Progenitor cell of endocrine pancreas (in vitro differentiated cells): ENCODE results near the gene UBE3D. TPM values are rescaled to one million over a fixed set of nuclear protein-coding genes. Genes with fewer than 3 reads are reported as not detected.
"Not testable (repeated sequence)": the region's sequence is repeated elsewhere in the genome, so short reads cannot be mapped to it uniquely, and the experiment has no call there.

Source experiments
- DNase-seq: peaks from one replicate; pipeline ENCODE4 v3.0.0; 2021; ENCODE audit warnings: low spot score; ENCODE audit not compliant: unreplicated experiment
- H3K27ac Mint-ChIP-seq: 2 replicates; pipeline ENCODE4 v1.8.0; 2021; ENCODE audit warnings: mild to moderate bottlenecking, moderate library complexity, mixed read lengths
- H3K27me3 Mint-ChIP-seq: 2 replicates; pipeline ENCODE4 v1.8.0; 2021; ENCODE audit warnings: mixed read lengths
- H3K36me3 Mint-ChIP-seq: 2 replicates; pipeline ENCODE4 v1.8.0; 2022; ENCODE audit warnings: mixed read lengths; ENCODE audit not compliant: insufficient read depth
- H3K4me1 Mint-ChIP-seq: 2 replicates; pipeline ENCODE4 v1.8.0; 2021; ENCODE audit warnings: low read depth, mixed read lengths
- H3K4me3 Mint-ChIP-seq: 2 replicates; pipeline ENCODE4 v1.8.0; 2021; ENCODE audit warnings: low read depth, mild to moderate bottlenecking, moderate library complexity, mixed read lengths
- H3K9me3 Mint-ChIP-seq: 2 replicates; pipeline ENCODE4 v1.8.0; 2021; ENCODE audit warnings: low read depth, mixed read lengths
- CTCF ChIP-seq: fragments of 200-600 bp; sonication (generic); IDR thresholded peaks from one replicate; pipeline ENCODE4 v1.5.0; 2021; ENCODE audit warnings: antibody characterized with exemption, mild to moderate bottlenecking; ENCODE audit not compliant: unreplicated experiment
- total RNA-seq: library from RNA; stranded (reverse); gene quantifications from 2 replicates; pipeline ENCODE4 v1.2.1, GENCODE V29; 2021

The UBE3D gene
- total RNA-seq, 1 donor from 2014 or later: 15.5 TPM

- peaks cover 23% of the 10 kb centered on the region for H3K9me3 Mint-ChIP-seq
- no peaks in the 10 kb centered on the region for H3K27me3 Mint-ChIP-seq
- peaks cover 30% of the 10 kb centered on the region for H3K36me3 Mint-ChIP-seq
- no peaks in the 10 kb centered on the region for H3K4me1 Mint-ChIP-seq
- no peak for TF ChIP-seq CTCF
- H3K27ac Mint-ChIP-seq: no peak overlapping the region
- DNase-seq: no peak
- no peak overlapping the region for H3K4me3 Mint-ChIP-seq
Measured at GRCh38 chr6:82951389-82951788, 114.3 kb downstream of the UBE3D start.

- H3K4me3 Mint-ChIP-seq, H3K4me1 Mint-ChIP-seq, DNase-seq, H3K27ac Mint-ChIP-seq, H3K27me3 Mint-ChIP-seq: not testable (repeated sequence)
- H3K36me3 Mint-ChIP-seq: peaks cover 60% of the 10 kb centered on the region
- peaks cover 44% of the 10 kb centered on the region for H3K9me3 Mint-ChIP-seq
Measured at GRCh38 chr6:82930915-82931314, 134.7 kb downstream of the UBE3D start.

- TF ChIP-seq CTCF: no peak
- no peak for DNase-seq
- Mint-ChIP-seq H3K27ac (peak overlapping the region; percentile 33), H3K27me3 (no peaks in the 10 kb centered on the region), H3K9me3 (peaks cover 9% of the 10 kb centered on the region), H3K36me3 (peaks cover 20% of the 10 kb centered on the region), H3K4me3 (no peak overlapping the region), H3K4me1 (no peaks in the 10 kb centered on the region)
Measured at GRCh38 chr6:82924799-82925535, 140.7 kb downstream of the UBE3D start.

- H3K36me3 Mint-ChIP-seq: peaks cover 23% of the 10 kb centered on the region
- no peak overlapping the region for H3K4me3 Mint-ChIP-seq
- H3K4me1 Mint-ChIP-seq: peaks cover 11% of the 10 kb centered on the region
- H3K9me3 Mint-ChIP-seq: peaks cover 8% of the 10 kb centered on the region
- no peaks in the 10 kb centered on the region for H3K27me3 Mint-ChIP-seq
- H3K27ac Mint-ChIP-seq: no peak overlapping the region
- no peak for DNase-seq
- no peak for TF ChIP-seq CTCF
Measured at GRCh38 chr6:82921258-82921657, 144.4 kb downstream of the UBE3D start.

- no peak for TF ChIP-seq CTCF
- peaks cover 17% of the 10 kb centered on the region for H3K4me1 Mint-ChIP-seq
- peaks cover 22% of the 10 kb centered on the region for H3K36me3 Mint-ChIP-seq
- peak overlapping the region; percentile 96 for H3K27ac Mint-ChIP-seq
- H3K4me3 Mint-ChIP-seq: no peak overlapping the region
- H3K9me3 Mint-ChIP-seq: peaks cover 8% of the 10 kb centered on the region
- DNase-seq: no peak
- H3K27me3 Mint-ChIP-seq: no peaks in the 10 kb centered on the region
Measured at GRCh38 chr6:82917346-82918064, 148.1 kb downstream of the UBE3D start.
